ENCODE data around the gene RBPJ.

The RBPJ gene

GRCh38 chr4:26418850-26419249 lies 98.0 kb downstream of the RBPJ start:
- no peak for DNase-seq (ENCODE audit: low read depth, low spot score)

GRCh38 chr4:26420438-26420837 lies 99.6 kb downstream of the RBPJ start:
- no peak for DNase-seq (ENCODE audit: low read depth, low spot score)

- no peak for DNase-seq (ENCODE audit: low read depth, low spot score)
Observed at GRCh38 chr4:26420913-26421312, 100.1 kb downstream of the RBPJ start.

GRCh38 chr4:26424153-26424552 lies 103.3 kb downstream of the RBPJ start:
- DNase-seq (ENCODE audit: low read depth, low spot score), result no peak

DNA sequence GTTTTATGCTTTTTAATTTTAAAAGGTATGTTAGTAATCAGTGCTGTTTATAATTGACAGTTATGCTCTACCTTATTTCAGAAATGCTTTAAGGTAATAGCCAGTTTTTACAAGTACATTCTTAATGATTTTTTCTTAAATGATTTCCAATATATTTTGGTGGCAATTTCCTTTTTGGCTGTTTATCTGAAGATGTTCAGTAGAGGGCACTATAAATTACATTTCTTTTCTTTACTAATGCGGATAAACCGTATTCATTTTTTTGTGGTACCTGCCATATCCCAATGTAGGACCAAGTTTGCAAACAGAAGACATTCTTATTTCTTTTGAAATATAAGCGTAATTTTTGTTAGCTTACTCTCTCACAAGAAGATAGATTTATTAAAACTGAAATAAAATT lies 104.0 kb downstream of the RBPJ start:
- no peak for DNase-seq (ENCODE audit: low read depth, low spot score)

- no peak for DNase-seq (ENCODE audit: low read depth, low spot score)
Observed at GRCh38 chr4:26425953-26426352, 105.1 kb downstream of the RBPJ start.

GRCh38 chr4:26426892-26427291 lies 106.1 kb downstream of the RBPJ start:
- DNase-seq (ENCODE audit: low read depth, low spot score), result no peak

- no peak for DNase-seq (ENCODE audit: low read depth, low spot score)
Observed at GRCh38 chr4:26429910-26430309, 109.1 kb downstream of the RBPJ start.

GRCh38 chr4:26431461-26432180 lies 110.8 kb downstream of the RBPJ start:
- no peak for DNase-seq (ENCODE audit: low read depth, low spot score)

GRCh38 chr4:26432419-26432818 lies 111.6 kb downstream of the RBPJ start:
- no peak for DNase-seq (ENCODE audit: low read depth, low spot score)

- no peak for DNase-seq (ENCODE audit: low read depth, low spot score)
Observed at GRCh38 chr4:26433556-26433955, 112.7 kb downstream of the RBPJ start.

DNA sequence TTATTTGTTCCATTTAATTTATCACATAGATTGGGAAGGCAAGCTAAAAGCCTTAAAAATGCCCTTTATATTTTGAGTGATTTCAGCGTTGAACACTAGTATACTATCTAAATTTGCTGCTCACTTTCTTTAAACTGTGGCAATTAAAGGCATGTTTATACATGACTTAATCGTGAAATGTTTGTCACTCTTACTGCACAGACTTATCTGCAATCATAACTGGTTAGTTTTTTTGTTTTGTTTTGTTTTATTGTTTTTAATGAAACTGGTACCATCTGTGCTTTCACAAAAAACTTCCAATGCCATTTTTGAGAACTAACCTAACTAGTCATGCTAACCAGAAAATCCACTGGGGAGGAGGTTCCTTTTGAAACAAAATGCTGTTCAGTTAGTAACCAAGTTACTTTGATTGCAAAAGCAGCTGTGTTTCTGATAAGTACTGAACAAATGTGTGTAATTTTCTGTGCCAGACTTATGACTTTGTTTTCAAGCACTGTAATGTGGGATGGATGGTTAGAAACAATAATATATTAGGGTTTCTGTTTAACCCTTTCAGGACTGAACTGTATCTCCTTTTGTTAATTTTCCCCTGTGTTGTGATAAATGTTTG lies 113.3 kb downstream of the RBPJ start:
- no peak for DNase-seq (ENCODE audit: low read depth, low spot score)

GRCh38 chr4:26441102-26441501 lies 120.3 kb downstream of the RBPJ start:
- DNase-seq (ENCODE audit: low read depth, low spot score), result no peak

- no peak for DNase-seq (ENCODE audit: low read depth, low spot score)
Observed at GRCh38 chr4:26441771-26442170, 121.0 kb downstream of the RBPJ start.

GRCh38 chr4:26447378-26447777 lies 126.6 kb downstream of the RBPJ start:
- no peak for DNase-seq (ENCODE audit: low read depth, low spot score)

- DNase-seq (ENCODE audit: low read depth, low spot score), result no peak
Observed at GRCh38 chr4:26450418-26450817, 129.6 kb downstream of the RBPJ start.

- DNase-seq (ENCODE audit: low read depth, low spot score), result no peak
Observed at GRCh38 chr4:26451597-26451996, 130.8 kb downstream of the RBPJ start.

DNA sequence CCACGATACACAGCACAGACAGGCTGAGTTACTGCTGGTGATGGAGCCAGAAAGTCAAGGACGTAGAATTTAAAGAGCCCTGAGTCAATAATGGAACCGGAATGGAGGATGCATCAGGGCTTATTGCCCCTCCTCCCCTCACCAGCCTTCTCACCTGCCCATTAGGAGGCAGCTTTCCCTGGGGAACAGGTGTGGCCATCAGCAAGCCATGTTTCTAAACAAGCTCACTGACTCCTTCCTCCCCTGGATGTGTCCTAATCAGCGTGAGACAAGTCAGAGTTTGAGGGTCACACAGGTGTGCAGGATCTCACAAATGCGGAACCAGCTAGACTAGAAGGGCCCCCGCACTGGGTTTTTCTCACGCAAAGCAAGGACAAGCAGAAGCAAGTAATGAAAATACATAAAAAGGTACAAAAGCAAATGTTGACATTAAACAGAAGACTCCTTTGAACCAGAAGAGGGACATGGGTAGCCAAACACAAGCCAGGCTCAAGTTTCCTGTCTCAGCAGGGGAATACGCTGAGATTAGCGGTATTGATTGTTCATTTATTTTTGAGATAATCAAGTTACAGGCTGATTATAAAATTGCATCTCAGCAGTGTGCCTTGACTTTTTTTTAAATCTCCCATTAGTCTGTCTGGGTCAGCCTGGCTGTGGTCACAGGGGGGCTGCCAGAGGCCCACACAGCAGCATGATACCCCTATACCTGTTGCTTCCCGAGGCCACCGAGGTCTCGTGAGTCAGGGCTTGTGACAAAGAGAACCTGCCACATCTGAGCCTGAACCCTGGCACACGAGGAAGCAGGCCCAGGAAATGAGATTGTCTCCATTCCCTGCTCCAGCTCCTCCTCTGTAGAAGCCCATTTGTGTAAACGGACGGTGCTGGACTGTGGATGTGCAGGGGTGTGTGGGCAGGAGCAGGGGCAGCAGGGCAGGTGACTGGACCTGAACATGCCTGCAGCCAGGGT lies 132.0 kb downstream of the RBPJ start:
- no peak for DNase-seq (ENCODE audit: low read depth, low spot score)

- no peak for DNase-seq (ENCODE audit: low read depth, low spot score)
Observed at GRCh38 chr4:26454961-26455360, 134.1 kb downstream of the RBPJ start.

- DNase-seq (ENCODE audit: low read depth, low spot score), result no peak
Observed at GRCh38 chr4:26455571-26455970, 134.8 kb downstream of the RBPJ start.

- no peak for DNase-seq (ENCODE audit: low read depth, low spot score)
Observed at GRCh38 chr4:26457412-26457811, 136.6 kb downstream of the RBPJ start.

GRCh38 chr4:26458157-26458561 lies 137.3 kb downstream of the RBPJ start:
- peak; percentile 54 for DNase-seq (ENCODE audit: low read depth, low spot score)

All from smooth muscle cell of the brain vasculature (primary cell).